ENCODE data around the gene ZNF292.
A peak's percentile ranks its signal among the peaks of the same experiment; 100 is the strongest.
"Not testable (repeated sequence)": the region's sequence is repeated elsewhere in the genome, so short reads cannot be mapped to it uniquely, and the experiment has no call there.

The ZNF292 gene

GRCh38 chr6:87152526-87152955, 2.8 kb upstream of the ZNF292 start:
- in situ Hi-C loops (cut with HindIII; ENCODE audit: low pct_ligation_motif_present, low sequenced_read_pairs): no loop called here
- Histone ChIP-seq H3K36me3 (replicated peaks) (no peaks in the 10 kb centered on the region), H3K4me3 (ENCODE audit: low read depth, low read length) (peak overlapping the region; percentile 63), H3K27me3 (replicated peaks) (no peaks in the 10 kb centered on the region), H3K27ac (no peak overlapping the region)
- no peak for TF ChIP-seq CTCF (IDR thresholded peaks at IDR 0.05; ENCODE audit: low read depth, low read length, missing control alignments)
- peak; percentile 4 for DNase-seq

- no peak for DNase-seq
- peak overlapping the region; percentile 83 for H3K27ac ChIP-seq
- peak overlapping the region; percentile 94 for H3K4me3 ChIP-seq (ENCODE audit: low read depth, low read length)
- in situ Hi-C loops (cut with HindIII; ENCODE audit: low pct_ligation_motif_present, low sequenced_read_pairs): no loop called here
- TF ChIP-seq CTCF (IDR thresholded peaks at IDR 0.05; ENCODE audit: low read depth, low read length, missing control alignments): no peak
- no peaks in the 10 kb centered on the region for H3K36me3 ChIP-seq (replicated peaks)
- H3K27me3 ChIP-seq (replicated peaks): no peaks in the 10 kb centered on the region
These were observed 748 bp upstream of the ZNF292 start for GRCh38 chr6:87154641-87154992.

- peak overlapping the region; percentile 94 for H3K4me3 ChIP-seq (ENCODE audit: low read depth, low read length)
- H3K36me3 ChIP-seq (replicated peaks): no peaks in the 10 kb centered on the region
- in situ Hi-C loops (cut with HindIII; ENCODE audit: low pct_ligation_motif_present, low sequenced_read_pairs): no loop called here
- DNase-seq: peak; percentile 66
- no peaks in the 10 kb centered on the region for H3K27me3 ChIP-seq (replicated peaks)
- no peak for TF ChIP-seq CTCF (IDR thresholded peaks at IDR 0.05; ENCODE audit: low read depth, low read length, missing control alignments)
- H3K27ac ChIP-seq: peak overlapping the region; percentile 83
These were observed 764 bp downstream of the ZNF292 start for GRCh38 chr6:87155842-87156815.

GRCh38 chr6:87157596-87157995, 2.2 kb downstream of the ZNF292 start:
- DNase-seq; H3K27ac ChIP-seq; in situ Hi-C loops (cut with HindIII; ENCODE audit: low pct_ligation_motif_present, low sequenced_read_pairs); H3K4me3 ChIP-seq (ENCODE audit: low read depth, low read length); H3K27me3 ChIP-seq (replicated peaks); H3K36me3 ChIP-seq (replicated peaks): not testable (repeated sequence)

GRCh38 chr6:87161299-87161698, 5.9 kb downstream of the ZNF292 start:
- no peak for DNase-seq
- H3K36me3 ChIP-seq (replicated peaks): no peaks in the 10 kb centered on the region
- no peak for TF ChIP-seq CTCF (IDR thresholded peaks at IDR 0.05; ENCODE audit: low read depth, low read length, missing control alignments)
- no peak overlapping the region for H3K27ac ChIP-seq
- in situ Hi-C loops (cut with HindIII; ENCODE audit: low pct_ligation_motif_present, low sequenced_read_pairs): no loop called here
- no peak overlapping the region for H3K4me3 ChIP-seq (ENCODE audit: low read depth, low read length)
- no peaks in the 10 kb centered on the region for H3K27me3 ChIP-seq (replicated peaks)

- Histone ChIP-seq H3K4me3 (ENCODE audit: low read depth, low read length) (no peak overlapping the region), H3K27ac (no peak overlapping the region), H3K27me3 (replicated peaks) (no peaks in the 10 kb centered on the region), H3K36me3 (replicated peaks) (no peaks in the 10 kb centered on the region)
- TF ChIP-seq CTCF (IDR thresholded peaks at IDR 0.05; ENCODE audit: low read depth, low read length, missing control alignments): no peak
- DNase-seq: no peak
- in situ Hi-C loops (cut with HindIII; ENCODE audit: low pct_ligation_motif_present, low sequenced_read_pairs): no loop called here
These were observed 8.6 kb downstream of the ZNF292 start for GRCh38 chr6:87164004-87164403.
